PFSK-1 (cell line): Measurements from ENCODE around the gene SP2.

ENCODE experiments used
- POLR2AphosphoS5 ChIP-seq: IDR thresholded peaks from 2 replicates; pipeline ENCODE4 v1.6.1; 2012; ENCODE audit warnings: low read depth, mild to moderate bottlenecking, control low read depth, low read length, moderate library complexity
- TAF1 ChIP-seq: IDR thresholded peaks from 2 replicates; pipeline ENCODE4 v1.6.1; 2012; ENCODE audit warnings: low read length, control low read depth, borderline replicate concordance; ENCODE audit not compliant: insufficient read depth

DNA sequence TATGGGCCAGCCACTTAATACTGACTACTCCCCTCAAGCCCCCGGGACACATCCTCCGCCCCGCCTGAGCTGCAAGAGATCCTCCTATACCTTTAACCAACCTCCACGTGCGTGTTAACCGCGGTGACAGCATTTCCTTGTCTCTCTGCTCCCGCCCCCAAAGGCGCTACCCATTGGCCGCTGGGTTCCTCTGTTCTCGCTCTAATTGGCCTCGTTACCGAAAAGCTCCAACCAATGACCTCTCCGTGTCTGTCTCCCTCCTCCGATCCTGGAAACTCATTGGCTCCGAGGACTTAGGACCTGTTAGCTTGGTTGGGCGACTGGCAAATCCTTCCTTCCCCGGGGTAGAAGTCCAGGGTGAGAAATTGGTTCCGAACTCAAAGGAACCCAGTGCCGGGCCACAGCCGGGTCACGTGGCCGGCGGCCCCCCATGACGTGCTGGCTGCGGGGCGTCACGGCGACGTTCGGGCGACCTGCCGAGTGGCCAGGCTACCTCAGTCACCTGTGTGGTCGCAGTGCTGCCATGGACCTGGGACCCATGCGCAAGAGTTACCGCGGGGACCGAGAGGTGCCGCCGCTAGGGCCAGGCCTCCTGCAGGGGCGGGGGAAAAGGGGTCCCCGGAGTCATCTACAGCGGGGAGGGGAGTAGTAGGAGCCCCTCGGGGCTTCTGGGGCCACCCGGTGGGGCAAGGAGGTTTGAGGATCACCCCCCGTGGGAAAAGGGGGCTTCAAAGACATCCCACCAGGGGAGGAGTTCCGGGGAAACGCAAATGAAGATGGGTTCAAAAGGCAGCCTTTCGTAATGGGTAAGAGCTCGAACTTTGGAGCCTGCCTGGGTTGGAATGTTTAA is 45.4 kb downstream of the SP2 start, which contains the start of gene PNPO:
- TF ChIP-seq POLR2AphosphoS5 (peak; percentile 71; the same call in 1 of the 2 replicates), TAF1 (peak; percentile 75; the same call in 1 of the 2 replicates)
